GM21526 (cell line): ENCODE measurements around the gene YARS1.
"Not testable (repeated sequence)": the region's sequence is repeated elsewhere in the genome, so short reads cannot be mapped to it uniquely, and the experiment has no call there.

Experiments used
- ATAC-seq: cut with Tn5 transposase; IDR thresholded peaks from one replicate; pipeline ENCODE4 v1.9.1; 2021; ENCODE audit warnings: moderate library complexity; ENCODE audit not compliant: unreplicated experiment, low FRiP score

Gene YARS1

DNA sequence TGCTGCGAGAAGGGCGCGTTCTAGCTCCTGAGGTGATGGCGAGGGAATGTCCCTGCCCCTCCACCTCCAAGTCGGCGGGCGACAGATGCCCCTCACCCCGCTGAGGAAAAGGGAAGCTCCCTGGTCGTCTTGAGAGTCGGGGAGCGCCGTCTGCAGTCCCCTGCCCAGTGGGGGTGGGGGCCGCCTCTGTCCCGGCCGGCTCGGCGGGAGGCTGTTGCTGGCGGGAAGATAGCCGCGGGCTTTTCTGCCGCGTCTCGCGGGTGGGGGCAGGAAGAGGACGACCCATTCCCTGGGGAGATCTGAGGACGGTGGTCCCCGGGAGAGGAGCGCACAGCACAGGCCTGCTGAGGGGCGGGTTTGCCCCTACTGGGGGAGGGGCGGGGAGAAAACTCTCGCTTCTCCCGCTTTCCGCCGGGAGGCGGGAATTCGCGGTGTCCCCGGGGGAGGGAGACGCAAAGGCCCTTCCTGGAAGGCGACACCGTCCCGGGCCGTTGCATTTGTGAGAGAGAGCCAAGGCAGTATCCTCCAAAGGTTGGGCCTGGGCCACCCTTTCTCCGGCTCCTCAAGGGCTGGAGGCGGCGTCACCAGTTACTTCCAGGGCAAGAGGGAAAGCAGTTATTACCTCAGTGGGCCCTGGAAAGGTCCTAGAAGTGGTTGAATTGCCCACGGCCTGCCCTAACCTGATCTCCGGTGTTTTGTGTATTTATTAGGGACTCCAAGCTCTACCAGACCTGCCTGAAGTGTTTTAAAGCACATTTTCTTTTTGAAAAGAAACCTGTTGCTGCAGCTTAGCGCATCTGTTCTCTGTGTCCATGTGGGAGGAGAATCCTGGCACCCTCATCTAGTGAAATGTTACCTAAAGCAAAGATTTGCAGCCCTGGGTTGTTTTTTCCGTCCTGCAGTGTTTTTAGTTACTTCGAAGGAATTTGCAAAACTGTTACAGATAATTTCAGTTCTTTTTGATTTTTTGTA, 943 bp upstream of the YARS1 start:
- peak; percentile 6 for ATAC-seq

DNA sequence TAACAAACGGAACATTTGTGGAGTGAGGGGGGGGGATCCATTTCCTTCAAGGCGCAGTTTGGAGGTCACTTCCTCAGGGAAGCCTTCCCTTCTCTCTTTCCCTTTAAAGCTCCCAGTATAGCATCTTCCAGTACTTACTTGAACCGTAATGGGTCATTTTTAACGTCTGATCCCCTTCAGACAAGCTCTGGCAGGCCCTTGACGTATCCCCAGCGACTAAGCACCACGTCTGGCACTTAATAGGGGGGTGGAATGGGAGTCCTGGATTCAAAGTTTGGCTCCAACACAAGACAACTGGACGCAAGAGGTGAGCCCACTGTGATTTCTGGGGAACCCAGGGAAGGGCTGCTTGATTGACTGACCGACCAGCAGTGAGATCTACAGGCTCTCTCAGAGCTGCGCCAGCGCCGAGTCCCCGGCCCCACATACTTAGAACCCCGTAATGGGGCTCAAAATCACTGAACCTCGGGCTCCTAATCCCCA, 441 bp downstream of the YARS1 start:
- ATAC-seq = no peak

DNA sequence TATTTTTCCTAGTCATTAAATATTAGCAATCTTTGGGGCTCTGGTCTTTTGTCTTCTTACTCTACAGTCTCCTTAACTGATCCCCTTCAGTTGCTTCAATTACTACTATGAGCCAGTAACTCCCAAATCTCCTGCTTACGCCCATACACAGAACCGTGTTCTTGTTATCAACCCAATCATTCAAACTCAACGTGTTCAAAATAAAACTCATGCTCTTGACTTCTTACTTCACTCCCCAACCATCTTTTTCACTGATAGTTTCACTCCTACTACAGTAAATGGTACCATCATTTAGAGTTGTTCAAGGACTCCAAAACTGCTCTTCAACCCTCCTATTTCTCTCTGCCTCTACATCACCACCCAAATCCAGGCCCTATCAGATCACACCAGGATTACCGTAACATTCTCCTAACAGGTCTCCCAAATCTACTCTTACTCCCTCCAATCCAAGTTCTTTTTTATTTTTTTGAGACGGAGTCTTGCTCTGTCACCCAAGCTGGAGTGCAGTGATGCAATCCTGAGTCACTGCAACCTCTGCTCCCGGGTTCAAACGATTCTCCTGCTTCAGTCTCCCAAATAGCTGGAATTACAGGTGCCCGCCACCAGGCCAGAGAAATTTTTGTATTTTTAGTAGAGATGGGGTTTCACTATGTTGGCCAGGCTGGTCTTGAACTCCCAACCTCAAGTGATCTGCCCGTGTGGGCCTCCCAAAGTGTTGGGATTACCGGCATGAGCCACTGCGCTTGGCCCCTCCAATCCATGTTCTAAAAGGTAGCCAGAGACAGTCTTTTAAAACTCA, 3.0 kb downstream of the YARS1 start:
- no peak for ATAC-seq

DNA sequence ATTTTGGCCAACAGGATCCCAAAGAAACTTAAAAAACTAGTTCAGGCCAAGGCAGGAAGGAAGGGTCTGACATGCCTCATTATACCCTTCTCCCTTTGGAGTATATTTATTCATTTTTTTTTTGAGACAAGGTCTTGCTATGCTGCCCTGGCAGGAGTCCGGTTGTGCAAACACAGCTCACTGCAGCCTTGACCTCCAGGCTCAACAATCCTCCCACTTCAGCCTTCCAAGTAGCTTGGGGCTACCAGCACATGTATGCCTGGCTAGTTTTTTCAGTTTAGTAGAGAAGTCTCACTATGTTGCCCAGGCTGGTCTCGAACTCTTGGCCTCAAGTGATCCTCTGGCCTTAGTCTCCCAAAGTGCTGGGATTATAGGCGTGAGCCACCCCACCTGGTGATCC, 5.2 kb downstream of the YARS1 start:
- ATAC-seq = no peak

GRCh38 chr1:32811265-32811664, 5.9 kb downstream of the YARS1 start:
- ATAC-seq = no peak

DNA sequence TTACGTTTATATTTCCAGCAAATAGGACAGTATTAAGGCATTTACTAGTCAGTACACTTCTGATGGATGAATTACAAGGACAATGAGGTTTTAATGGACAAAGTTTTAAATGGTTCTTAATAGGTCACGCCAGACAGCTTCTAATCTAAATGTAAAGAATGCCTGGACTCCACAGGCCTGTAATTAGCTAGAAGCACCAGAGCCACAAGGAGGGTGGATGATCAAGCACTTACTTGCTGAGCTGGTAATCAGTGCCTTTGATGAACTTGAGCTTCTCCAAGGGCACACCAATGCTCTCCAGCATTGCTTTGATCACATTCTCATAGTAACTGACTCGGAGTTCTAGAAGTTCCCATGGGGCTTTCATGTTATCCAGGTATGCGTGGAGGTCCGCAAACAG, 6.8 kb downstream of the YARS1 start:
- ATAC-seq = no peak

- no peak for ATAC-seq
Measured at GRCh38 chr1:32808580-32808979, 8.6 kb downstream of the YARS1 start.

- no peak for ATAC-seq
Measured at GRCh38 chr1:32806910-32807523, 10.1 kb downstream of the YARS1 start.

- ATAC-seq = no peak
Measured at GRCh38 chr1:32806290-32806689, 10.9 kb downstream of the YARS1 start.

GRCh38 chr1:32804460-32804859, 12.7 kb downstream of the YARS1 start:
- ATAC-seq = not testable (repeated sequence)

DNA sequence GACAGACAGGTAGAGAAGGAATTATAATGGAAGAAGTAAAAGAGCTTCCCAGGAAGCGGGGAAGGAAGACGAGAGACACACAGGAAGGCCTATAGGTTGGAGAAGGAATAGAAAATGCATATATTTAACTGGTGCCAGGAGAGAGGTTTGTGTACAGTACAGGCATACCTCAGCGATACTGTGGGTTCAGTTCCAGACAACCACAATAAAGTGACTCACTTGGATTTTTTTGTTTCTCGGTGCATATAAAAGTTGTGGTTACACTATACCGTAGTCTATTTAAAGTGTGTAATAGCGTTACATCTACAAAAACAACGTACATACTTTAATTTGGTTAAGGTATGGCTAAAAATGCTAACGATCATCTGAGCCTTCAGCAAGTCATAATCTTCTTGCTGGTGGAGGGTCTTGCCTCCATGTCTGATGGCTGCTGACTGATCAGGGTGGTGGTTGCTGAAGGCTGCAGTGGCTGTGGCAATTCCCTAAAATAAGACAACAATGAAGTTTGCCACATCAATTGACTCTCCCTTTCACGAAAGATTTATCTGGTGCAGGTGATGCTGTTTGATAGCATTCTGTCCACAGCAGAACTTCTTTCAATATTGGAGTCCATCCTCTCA, 16.0 kb downstream of the YARS1 start:
- no peak for ATAC-seq

DNA sequence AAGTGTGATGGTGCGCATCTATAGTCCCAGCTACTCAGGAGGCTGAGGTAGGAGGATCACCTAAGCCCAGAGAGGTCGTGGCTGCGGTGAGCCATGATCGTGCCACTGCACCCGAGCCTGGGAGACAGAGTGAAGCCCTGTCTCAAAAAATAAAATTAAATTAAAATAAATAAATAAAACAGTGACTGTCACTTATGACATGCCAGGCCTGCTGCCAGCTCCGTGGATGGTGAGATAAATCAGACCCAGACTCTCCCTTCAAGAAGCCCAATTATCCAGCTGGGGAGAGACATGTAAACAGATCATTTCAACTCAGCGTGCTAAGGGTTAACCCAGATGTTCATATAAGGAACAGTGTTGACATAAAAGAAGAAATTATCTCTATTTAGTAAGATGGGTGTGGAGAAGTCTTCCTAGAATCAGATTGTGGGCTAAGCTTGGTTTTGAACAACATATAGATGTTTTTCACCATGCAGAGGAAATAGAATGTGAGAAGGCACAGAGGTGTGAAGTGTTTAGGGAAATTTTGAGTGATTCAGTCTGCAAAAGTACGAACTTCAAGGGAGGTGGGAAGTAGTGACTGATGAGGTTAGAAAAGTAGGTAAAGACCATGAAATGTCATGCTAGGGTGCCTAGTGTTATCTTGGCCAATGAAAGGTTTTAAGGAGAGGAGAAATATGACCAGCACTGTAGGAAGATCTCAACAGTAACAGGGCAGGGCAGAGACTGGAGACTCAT, 18.3 kb downstream of the YARS1 start:
- no peak for ATAC-seq

DNA sequence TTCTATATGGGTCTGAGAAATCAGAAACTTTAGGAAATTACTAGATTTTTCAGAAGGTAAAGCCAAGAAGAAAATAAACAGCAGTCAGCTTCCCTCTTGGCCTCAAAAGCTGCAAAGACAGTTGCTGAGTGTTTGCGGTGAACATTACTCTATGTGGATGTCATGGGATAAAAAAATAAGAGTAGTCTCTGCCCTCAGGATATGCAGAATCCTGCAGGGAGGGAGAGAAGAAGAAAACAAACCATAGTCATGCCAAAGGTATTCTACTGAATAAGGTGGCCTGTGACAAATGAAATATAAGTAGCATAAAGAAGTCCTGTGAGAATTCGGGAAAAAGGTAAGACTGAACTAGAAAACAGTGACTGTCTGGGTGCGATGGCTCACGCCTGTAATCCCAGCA, 19.0 kb downstream of the YARS1 start:
- ATAC-seq = no peak

DNA sequence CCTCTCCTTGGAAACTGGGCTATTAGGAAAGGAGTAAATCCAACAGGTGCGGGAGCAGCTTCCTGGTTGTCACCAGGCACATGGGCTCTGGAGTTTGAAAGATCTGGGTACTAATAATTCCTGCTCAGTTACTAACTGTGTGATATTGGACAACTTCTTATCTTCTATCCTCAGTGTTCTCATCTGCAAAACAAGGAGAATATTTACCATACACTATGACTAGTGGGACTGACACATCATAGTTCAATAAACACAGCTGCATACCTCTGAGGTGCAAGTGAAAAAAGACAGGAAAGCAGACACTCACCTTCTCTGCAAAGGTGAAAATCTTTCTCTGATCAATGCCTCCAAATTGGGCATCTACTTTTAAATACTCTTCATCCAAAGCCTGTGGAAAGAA, 19.7 kb downstream of the YARS1 start:
- no peak for ATAC-seq

DNA sequence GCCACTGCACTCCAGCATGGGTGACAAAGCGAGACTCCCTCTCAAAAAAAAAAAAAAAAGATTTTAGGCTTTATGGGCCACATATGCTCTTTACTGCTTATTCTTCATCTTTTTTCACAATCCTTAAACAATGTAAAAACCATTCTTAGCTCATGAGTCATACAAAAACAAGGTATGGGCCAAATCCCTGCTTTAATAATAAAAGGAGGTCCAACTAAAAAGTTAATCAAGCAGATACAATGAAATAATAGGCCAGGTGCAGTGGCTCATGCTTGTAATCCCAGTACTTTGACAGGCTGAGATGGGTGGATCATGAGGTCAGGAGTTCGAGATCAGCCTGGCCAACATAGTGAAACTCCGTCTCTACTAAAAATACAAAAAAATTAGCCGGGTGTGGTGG, 21.4 kb downstream of the YARS1 start:
- not testable (repeated sequence) for ATAC-seq

- ATAC-seq = no peak
Measured at GRCh38 chr1:32791881-32792280, 25.3 kb downstream of the YARS1 start.

DNA sequence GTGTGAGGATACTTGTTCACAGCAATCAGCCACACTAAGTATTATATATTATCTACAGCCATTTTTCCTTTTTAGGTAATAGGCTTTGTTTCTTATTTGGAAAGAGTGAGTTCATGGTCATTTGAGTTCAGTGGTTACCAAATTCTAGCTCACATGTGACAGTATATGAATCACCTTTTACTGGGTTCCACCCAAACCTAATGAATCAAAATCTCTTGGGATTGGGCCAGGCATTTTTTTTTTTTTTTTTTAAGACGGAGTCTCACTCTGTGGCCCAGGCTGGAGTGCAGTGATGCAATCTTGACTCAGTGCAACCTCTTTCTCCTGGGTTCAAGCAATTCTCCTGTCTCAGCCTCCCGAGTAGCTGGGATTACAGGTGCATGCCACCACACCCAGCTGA, 27.8 kb downstream of the YARS1 start:
- not testable (repeated sequence) for ATAC-seq

- no peak for ATAC-seq
Measured at GRCh38 chr1:32786856-32787255, 30.3 kb downstream of the YARS1 start.

GRCh38 chr1:32784817-32785216, 32.3 kb downstream of the YARS1 start:
- no peak for ATAC-seq

GRCh38 chr1:32783851-32784250, 33.3 kb downstream of the YARS1 start:
- ATAC-seq = no peak
